ENCODE data around the gene SRP68. TPM values are rescaled to one million over a fixed set of nuclear protein-coding genes. Genes with fewer than 3 reads are reported as not detected.
"Not testable (repeated sequence)": the region's sequence is repeated elsewhere in the genome, so short reads cannot be mapped to it uniquely, and the experiment has no call there.

Gene SRP68
- polyA plus RNA-seq, 1 donor from 2014 or later = 58.7 TPM

DNA sequence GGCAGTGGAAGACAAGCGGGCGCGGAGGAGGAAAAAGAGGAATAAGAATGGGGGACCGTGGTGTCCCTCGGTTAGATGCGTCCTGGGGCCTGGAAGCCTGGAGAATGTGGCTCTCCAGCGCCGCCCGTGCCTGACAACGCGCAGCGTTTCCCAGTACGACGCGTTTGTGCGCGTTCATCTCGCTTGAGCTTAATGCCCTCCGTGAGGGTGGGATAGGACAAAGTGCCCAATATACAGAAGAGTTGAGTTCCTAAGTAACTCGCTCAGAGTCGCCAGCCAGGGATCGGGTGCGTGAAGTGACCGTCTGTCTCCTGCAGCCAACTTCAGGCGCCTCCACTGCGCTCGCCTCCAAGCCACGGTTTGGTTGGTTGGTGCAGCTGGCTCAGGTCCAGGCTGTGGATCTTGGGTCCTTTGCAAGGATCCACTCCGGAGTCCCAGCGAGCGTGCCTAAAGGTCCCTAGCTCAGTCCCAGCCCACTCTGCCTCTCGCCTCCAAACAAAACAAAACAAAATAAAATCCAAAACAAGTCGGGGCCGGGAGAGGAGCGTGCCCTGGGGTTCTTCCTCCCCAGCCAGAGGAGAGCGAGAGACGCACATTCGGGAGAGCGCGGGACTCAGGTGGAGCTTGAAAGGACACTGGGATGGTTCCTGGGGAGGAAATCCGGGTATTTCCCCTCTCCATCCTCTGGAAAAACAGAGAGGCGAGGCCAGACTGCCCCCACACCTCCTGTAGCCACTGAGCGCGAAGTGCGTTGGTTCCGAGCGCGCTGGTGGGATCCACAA, 3.2 kb upstream of the SRP68 start:
- Mint-ChIP-seq H3K36me3 (peaks cover 1% of the 10 kb centered on the region), H3K4me1 (peaks cover 25 to 37% (median 34%) of the 10 kb centered on the region in 3 donors)

DNA sequence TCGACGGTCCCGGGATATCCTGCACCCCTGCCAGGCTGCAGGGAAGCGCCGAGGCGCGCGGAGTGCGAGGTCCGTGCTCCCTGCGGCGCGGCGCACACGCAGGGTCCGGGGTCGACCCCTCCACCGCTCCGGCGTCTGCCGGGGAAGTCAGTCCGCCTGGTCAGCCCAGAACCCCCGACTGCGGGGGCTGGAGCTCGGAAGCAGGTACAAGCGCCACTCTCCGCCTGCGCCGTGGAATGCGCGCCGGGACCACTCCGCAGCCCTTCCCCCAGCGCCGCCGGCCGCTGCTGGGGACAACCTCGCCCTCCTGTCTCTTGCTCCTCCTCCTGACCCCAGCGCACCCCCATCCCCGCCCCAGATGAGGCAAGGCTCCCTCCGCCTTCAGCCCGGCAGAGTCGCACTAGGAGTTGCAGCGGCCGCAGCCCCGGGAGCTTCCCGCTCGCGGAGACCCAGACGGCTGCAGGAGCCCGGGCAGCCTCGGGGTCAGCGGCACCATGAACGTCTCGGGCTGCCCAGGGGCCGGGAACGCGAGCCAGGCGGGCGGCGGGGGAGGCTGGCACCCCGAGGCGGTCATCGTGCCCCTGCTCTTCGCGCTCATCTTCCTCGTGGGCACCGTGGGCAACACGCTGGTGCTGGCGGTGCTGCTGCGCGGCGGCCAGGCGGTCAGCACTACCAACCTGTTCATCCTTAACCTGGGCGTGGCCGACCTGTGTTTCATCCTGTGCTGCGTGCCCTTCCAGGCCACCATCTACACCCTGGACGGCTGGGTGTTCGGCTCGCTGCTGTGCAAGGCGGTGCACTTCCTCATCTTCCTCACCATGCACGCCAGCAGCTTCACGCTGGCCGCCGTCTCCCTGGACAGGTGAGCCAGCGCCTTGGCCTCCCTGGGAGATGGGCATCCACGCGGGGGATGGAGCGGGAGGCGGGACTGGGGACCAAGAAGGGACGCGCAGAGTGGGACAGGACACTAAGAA, 2.4 kb upstream of the SRP68 start, which contains the start of gene GALR2:
Gene GALR2 (plus strand): TSS at position 392 of the 974 bp plus-strand sequence. CDS start 103 bp downstream, at position 495.
- H3K27me3 Mint-ChIP-seq = peaks cover 40% of the 10 kb centered on the region
- peak within 1 kb of the TSS; percentile 32 to 95 (median 57) for H3K27ac Mint-ChIP-seq
- H3K4me1 Mint-ChIP-seq = peaks cover 30 to 37% (median 37%) of the 10 kb centered on the region in 3 donors
- peaks cover 1% of the 10 kb centered on the region for H3K36me3 Mint-ChIP-seq
- peak within 1 kb of the TSS; percentile 63 to 87 (median 72) for H3K4me3 Mint-ChIP-seq
- peaks cover 0 to 2% (median 0%) of the 10 kb centered on the region in 3 donors for H3K9me3 Mint-ChIP-seq

More for the DNA sequence above, 3.2 kb upstream of the SRP68 start:
- H3K9me3 Mint-ChIP-seq = peaks cover 0 to 2% (median 0%) of the 10 kb centered on the region in 3 donors
- peak overlapping the region; percentile 32 to 95 (median 57) for H3K27ac Mint-ChIP-seq
- H3K27me3 Mint-ChIP-seq = peaks cover 40% of the 10 kb centered on the region
- H3K4me3 Mint-ChIP-seq = peak overlapping the region; percentile 48 to 79 (median 72)

DNA sequence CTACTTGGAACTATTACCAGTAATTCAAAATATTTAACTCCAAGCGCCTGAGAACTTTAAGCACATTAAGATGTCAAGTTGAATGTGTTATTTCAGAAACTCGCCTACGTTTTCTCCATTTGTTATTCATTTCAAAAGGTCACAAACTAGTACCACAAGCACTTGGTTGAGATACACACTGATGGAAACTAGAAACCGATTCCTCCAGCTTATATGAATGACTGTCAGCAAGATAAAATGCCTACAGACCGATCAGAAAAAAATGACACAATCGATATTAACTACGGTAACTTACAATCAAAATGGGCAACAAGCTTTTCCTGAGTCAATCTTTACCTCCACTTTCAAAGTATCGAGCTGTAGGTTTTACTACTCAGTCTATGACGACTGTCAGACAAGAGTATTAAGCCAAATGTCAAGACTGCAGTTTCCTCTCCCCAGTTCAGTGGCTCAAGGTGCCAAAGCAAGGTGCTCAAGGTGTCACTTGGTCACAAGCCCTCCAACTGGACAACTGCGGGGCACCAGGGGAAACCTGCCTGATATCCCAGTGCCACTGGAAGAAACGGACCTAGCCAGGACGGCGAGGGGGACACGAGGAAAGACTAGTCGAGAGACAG, 678 bp downstream of the SRP68 start:
- Mint-ChIP-seq H3K27ac (peak overlapping the region; percentile 88 to 95 (median 94)), H3K36me3 (no peaks in the 10 kb centered on the region), H3K4me3 (peak overlapping the region; percentile 93 to 97 (median 96)), H3K4me1 (peaks cover 28 to 32% (median 30%) of the 10 kb centered on the region in 3 donors), H3K27me3 (peaks cover 22% of the 10 kb centered on the region), H3K9me3 (no peaks in the 10 kb centered on the region)

DNA sequence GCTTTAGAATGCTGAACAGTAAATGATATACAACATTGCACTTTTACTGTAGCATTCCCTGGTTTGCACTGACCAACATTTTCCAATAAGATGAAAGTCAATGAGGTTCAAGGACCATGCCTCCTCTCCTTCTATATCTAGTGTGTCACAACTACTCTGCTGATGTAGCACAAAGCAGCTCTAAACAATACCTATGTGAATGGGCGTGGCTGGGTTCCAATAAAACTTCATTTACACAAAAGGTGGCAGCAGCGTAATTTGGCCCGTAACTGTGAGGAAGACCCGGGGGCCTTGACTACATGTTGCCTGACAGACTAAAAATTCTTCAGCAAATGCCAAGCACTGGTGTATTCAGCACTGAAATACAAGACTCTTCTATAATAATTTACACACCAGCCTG, 6.5 kb downstream of the SRP68 start:
- no peak overlapping the region for H3K27ac Mint-ChIP-seq
- peaks cover 5% of the 10 kb centered on the region for H3K36me3 Mint-ChIP-seq
- H3K9me3 Mint-ChIP-seq = no peaks in the 10 kb centered on the region
- H3K4me1 Mint-ChIP-seq = peaks cover 10 to 17% (median 15%) of the 10 kb centered on the region in 3 donors
- peak overlapping the region in 2 of 4 donors; percentile 17 to 42 for H3K4me3 Mint-ChIP-seq
- H3K27me3 Mint-ChIP-seq = no peaks in the 10 kb centered on the region

DNA sequence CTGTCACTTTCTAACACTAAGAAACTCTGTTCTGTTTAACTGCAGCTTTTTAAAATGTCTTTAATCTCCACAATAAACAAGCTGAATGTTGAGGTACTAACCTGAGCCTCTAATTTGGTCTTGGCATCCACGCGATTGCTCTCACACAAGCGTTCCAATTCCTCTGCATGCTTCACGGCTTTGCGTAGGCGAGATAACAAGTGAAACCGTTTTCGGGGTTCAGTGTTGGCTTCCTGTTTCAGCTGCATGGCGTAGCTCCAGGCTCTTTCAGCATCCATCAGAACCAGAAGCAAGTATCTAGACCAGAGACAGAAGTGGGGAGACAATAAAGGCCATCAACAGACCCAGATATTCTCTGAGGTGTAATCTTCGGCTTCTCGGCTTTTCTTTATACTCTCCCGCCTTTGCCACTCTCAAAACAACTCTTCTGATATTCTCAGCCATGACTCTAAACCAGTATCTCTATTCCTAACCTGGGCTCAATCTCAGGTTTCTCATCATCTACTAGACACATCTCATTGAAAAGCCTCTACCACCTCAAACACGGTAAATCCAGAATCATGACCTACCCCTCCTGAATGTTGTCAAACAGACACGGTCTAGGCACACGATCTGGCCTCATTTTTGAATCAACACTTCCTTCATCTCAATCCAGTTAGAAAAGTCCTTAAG, 8.3 kb downstream of the SRP68 start:
- Mint-ChIP-seq H3K4me1 (peaks cover 8 to 11% (median 10%) of the 10 kb centered on the region in 3 donors), H3K27ac (peak overlapping the region; percentile 68 to 91 (median 91)), H3K36me3 (peaks cover 8% of the 10 kb centered on the region), H3K27me3 (no peaks in the 10 kb centered on the region), H3K9me3 (no peaks in the 10 kb centered on the region), H3K4me3 (peak overlapping the region in 3 of 4 donors; percentile 9 to 38 (median 24))

DNA sequence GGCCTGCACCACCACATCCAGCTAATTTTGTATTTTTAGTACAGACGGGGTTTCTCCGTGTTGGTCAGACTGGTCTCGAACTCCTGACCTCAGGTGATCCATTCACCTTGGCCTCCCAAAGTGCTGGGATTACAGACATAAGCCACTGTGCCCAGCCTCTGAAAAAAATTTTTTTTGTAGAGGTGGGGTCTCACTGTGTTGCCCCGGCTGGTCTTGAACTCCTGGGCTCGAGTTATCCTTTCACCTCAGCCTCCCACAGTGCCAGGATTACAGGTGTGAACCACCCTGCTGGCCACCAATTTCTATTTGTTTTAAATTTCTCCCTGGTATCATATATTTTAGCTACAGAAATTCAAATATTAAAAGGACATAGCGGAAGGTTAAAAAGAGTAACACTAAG, 14.1 kb downstream of the SRP68 start:
- H3K4me1 Mint-ChIP-seq, H3K27me3 Mint-ChIP-seq, H3K9me3 Mint-ChIP-seq, H3K36me3 Mint-ChIP-seq, H3K27ac Mint-ChIP-seq, H3K4me3 Mint-ChIP-seq: not testable (repeated sequence)

DNA sequence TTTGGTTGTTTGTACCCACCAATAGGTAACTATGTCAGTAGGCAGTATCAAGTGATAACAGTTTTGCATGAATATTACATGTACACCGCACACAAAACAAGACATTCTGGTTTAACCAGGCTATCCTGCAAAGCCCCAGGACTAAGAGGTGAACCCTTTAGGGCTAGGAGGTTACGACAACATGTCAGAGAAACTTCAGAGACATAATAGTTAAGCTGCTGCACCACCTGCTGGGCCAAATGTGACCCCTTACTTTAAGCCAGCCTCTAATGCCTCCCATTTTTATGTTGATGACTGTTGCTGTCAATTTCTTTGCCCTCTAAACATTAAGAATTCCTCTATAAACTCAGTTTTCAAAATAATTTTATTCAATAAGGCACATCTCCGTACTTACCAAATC, 15.4 kb downstream of the SRP68 start:
- H3K27ac Mint-ChIP-seq = no peak overlapping the region
- H3K36me3 Mint-ChIP-seq = peaks cover 8% of the 10 kb centered on the region
- no peaks in the 10 kb centered on the region for H3K9me3 Mint-ChIP-seq
- no peaks in the 10 kb centered on the region for H3K4me1 Mint-ChIP-seq
- no peak overlapping the region for H3K4me3 Mint-ChIP-seq
- H3K27me3 Mint-ChIP-seq = no peaks in the 10 kb centered on the region

DNA sequence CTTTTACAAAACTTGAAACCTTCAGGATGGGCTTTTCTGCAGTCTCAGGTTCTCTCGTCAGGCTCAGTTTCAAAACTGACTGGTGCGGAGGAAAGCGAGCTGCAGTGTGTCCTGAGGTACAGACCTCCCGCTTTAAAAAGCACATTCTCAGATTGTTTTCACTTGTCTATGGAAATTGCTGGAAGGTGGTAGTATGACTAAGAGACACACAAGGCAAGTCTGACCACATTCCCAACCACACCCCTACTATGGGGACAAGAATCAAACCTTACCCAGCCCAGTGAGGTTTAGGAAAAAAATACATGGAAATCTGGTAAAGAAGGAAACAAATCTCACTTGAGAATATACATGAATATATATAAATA, 18.2 kb downstream of the SRP68 start:
- Mint-ChIP-seq H3K4me1 (peaks cover 0 to 2% (median 0%) of the 10 kb centered on the region in 3 donors), H3K36me3 (peaks cover 3% of the 10 kb centered on the region), H3K4me3 (no peak overlapping the region), H3K27me3 (no peaks in the 10 kb centered on the region), H3K27ac (peak overlapping the region in 1 of 3 donors; percentile 10), H3K9me3 (no peaks in the 10 kb centered on the region)

DNA sequence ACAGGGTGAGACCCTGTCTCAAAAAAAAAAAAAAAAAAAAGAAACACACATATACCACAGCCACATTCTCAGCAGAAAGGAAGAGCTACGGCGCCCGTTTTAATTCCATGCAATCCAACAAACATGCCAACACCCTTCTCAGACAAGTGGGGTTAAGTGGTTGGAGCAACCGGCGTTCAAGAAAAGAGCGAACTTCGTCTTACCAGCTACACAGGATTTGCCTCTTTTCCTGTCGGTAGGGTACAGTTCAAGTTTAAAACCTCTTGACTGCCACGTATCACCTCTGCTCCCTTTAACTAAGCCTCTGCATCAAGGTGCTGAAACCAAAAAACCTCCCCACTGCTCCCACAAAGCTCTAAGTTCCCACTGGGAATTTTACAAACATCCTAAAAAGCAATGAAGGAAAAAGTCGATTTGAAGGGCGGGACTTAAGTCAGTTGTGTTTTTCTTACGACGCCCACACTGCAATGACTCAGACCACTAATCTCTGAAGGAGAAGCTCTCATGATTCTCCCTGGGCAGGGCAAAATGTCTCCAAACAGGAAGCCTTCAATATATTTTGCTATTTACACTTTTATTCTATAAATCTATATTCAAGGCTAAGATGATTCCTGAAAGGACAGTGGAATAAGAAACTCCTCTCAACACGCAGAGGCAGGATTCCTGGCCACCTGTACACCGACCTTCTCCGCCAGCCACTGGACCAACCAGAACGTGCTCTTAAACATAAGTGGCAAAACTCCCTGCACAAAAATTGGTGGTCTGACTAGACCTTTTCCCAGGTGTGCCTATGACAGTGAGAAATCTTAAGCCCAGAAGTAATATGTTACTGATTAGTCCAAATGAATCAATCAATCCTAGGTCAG, 18.8 kb downstream of the SRP68 start:
- H3K36me3 Mint-ChIP-seq = peaks cover 2% of the 10 kb centered on the region
- H3K27me3 Mint-ChIP-seq = no peaks in the 10 kb centered on the region
- H3K4me3 Mint-ChIP-seq = no peak overlapping the region
- H3K4me1 Mint-ChIP-seq = peaks cover 0 to 2% (median 0%) of the 10 kb centered on the region in 3 donors
- no peaks in the 10 kb centered on the region for H3K9me3 Mint-ChIP-seq
- H3K27ac Mint-ChIP-seq = peak overlapping the region in 1 of 3 donors; percentile 10

DNA sequence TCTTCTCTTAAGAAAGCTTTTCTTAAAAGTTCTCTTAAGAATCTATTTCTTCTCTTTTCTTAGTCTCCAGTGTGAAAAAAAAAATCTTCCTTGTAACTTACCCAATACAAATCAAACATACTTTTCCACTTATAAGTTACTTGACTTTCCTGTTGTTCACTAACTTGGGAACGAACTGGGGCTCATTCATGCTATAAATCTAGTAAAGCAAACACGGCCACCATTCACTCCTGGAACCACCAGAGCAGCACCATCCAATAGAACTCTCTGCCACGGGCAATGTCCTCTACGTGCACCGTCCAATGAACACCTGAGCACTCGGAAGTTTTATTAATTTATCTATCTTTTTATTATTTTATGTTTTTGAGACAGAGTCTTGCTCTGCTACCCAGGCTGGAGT, 20.8 kb downstream of the SRP68 start:
- no peaks in the 10 kb centered on the region for H3K27me3 Mint-ChIP-seq
- peaks cover 6 to 7% (median 6%) of the 10 kb centered on the region in 3 donors for H3K4me1 Mint-ChIP-seq
- no peak overlapping the region for H3K4me3 Mint-ChIP-seq
- no peaks in the 10 kb centered on the region for H3K9me3 Mint-ChIP-seq
- no peaks in the 10 kb centered on the region for H3K36me3 Mint-ChIP-seq
- H3K27ac Mint-ChIP-seq = no peak overlapping the region

DNA sequence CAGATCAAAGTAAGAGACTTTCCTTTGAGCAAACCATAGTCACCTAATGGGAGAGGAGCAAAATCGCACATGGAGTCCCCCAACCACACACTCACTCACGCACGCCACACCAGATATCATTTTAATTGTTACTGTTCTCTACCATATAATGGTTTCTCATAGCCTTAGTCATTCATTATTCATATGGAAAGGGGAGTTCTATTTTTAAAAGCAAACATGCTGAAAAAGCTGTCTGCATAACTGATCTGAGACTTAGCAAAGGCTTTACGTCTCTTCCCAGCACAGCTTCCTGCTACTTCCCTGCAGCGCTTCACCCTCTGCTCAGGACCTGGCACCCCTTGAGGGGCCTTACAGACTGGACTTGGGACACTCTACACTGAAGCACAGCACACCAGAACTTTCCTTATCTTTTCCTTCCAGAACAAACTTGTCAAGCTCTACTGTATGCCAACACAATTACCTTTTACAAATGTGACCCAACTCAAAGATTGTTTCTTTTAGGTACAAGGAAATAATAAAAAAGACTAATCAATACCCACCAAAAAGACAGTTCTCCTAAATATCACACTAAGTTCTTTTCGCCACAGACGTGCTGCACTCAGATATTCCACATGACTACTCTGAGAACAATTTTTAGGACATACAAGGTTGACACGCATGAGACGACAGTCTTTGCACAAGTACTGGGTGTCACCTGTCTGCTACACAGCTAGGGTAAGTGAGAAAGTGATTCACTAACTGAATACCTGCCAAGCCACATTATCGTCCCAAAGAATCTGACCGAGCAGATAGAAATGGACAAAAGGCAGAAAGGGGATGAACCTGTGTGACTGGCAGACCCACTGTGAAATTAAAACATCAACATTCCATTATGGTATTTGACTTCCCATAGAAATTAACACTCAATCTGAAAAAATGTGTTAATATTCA, 21.5 kb downstream of the SRP68 start:
- H3K36me3 Mint-ChIP-seq = no peaks in the 10 kb centered on the region
- no peaks in the 10 kb centered on the region for H3K9me3 Mint-ChIP-seq
- H3K27me3 Mint-ChIP-seq = no peaks in the 10 kb centered on the region
- H3K4me3 Mint-ChIP-seq = no peak overlapping the region
- no peak overlapping the region for H3K27ac Mint-ChIP-seq
- H3K4me1 Mint-ChIP-seq = peaks cover 6 to 7% (median 6%) of the 10 kb centered on the region in 3 donors

DNA sequence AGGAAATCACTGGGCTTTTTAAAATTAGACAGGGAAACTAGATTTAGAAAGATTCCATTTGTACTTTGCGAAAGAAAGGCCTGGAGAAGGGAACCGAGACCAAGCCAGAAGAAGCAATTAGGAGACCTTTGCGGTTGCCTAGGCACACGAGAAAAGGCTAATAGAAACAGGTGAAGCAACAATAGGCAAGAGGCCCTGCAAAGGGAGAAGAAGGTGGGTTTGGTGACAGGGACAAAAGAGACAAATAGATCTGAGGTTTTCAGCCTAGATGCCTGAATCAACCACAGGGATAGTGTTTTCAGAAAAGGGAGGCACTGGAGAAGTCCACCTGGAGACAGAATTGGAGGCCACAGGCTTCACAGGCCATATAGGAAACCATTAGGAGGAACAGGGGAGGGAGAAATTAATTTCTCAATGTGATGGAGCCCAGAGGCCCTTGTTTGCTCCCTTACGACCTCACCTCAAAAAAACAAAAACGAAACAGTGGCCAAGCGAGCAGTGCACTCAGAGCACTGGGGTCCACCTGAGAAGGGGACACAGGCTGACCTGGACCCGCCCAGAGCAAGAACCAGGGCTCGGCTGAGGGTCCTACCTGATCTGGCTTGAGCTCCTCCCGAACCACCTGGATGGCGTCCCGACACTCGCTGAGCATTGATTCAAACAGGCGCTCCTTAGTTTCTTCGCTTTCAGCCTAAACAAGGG, 22.3 kb downstream of the SRP68 start:
- H3K4me1 Mint-ChIP-seq = peaks cover 6 to 7% (median 6%) of the 10 kb centered on the region in 3 donors
- peak overlapping the region in 1 of 3 donors; percentile 13 for H3K27ac Mint-ChIP-seq
- no peaks in the 10 kb centered on the region for H3K36me3 Mint-ChIP-seq
- H3K27me3 Mint-ChIP-seq = no peaks in the 10 kb centered on the region
- H3K9me3 Mint-ChIP-seq = no peaks in the 10 kb centered on the region
- H3K4me3 Mint-ChIP-seq = no peak overlapping the region
